COLO829 (cell line): ENCODE results near the gene SPATA18.
A peak's percentile ranks its signal among the peaks of the same experiment; 100 is the strongest.
"Not testable (repeated sequence)": the region's sequence is repeated elsewhere in the genome, so short reads cannot be mapped to it uniquely, and the experiment has no call there.

Experiments
- DNase-seq: peaks from one replicate; pipeline ENCODE4 v3.0.0; 2012; ENCODE audit warnings: low spot score

The SPATA18 gene

GRCh38 chr4:52107745-52108144 lies 56.6 kb downstream of the SPATA18 start:
- DNase-seq = no peak

DNA sequence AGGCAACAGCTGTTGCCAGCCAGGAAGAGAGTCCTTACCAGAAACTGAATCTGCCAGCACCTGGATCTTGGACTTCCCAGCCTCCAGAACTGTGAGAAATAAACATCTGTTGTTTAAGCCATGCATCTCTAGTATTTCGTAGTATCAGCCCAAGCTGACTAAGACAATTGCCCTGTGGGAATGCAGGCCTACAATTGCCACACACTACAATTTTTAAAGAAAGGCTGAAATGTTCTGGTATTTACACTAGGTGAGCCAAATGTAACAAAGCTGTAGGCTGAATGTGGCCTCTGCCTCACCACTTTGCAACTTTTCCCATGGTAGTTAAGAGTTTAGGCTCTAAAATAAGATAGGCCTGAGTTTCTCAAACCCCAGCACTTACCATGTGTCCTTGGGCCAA lies 59.1 kb downstream of the SPATA18 start:
- DNase-seq = no peak

DNA sequence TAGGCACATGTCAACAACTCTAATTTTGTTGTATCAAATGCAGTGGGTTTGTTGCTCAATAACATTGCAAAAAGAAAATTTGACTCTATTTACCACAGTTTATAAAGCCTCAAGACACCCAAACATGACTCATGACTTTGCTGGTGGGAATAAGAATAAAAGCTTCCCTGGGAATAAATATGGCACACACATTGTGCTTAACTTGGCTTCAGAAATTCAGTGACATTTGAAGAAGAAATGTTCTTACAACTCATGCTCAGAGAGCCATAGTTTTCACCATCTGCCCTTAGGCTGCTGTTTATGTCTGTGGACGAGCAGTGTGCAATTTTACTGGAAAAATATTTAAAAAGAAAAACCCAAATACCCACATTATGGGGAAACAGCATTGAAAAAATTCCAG lies 60.9 kb downstream of the SPATA18 start:
- no peak for DNase-seq

GRCh38 chr4:52112411-52112810 lies 61.3 kb downstream of the SPATA18 start:
- no peak for DNase-seq

DNA sequence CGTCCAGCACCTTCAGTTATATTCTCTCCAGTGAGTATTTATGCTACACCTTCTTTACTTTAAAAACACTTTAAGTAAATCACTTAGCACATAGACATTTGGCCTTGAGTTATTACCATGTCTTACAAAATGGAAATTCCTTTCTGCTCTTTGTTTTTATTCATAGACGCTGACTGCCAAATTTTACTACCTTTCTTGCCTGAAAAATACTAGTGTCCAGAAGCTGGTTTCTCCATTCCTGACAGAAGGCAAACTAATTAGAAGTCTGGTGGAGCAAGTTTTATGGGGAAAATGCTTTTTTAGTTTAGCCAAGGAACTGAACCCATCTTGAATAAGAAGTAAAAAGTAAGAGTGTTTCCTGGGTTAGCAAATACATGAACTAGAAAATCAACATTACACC lies 65.5 kb downstream of the SPATA18 start:
- DNase-seq = no peak

DNA sequence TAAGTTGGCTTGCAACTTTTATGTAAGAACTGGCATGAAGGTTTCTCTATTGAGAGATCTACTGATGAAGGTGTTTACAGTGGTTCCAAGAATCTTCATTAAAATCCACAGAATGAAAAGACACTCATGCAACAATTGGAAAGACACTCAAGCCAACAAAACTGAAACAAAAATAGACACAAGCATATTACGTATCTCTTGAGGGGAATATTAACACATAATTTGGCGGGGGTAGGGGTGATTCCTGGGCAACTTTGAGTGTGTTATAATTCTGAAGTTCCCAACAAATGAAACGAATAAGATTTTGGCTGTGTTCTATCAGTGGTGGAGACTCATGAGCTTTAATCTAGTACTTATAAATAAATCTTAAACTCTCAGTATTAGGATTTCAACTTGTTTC lies 75.1 kb downstream of the SPATA18 start:
- no peak for DNase-seq

DNA sequence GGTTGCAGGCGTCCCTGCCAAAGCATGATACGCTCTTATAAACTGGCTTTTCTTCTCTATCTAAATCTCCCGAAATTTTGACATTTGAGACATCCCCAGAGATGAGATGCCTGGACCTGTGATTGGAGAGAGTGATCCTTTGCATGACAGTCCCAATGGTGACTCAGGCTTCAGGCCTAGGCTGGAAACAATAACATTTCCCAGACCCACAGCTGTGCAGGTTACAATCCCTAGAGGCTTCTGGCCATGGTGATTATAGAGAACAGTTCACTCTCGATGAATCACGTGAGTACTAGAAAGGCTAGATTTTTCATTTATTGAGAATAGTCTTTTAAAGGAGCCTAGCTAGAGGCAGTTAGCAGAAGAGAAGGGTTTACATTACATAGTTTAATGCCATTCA lies 75.9 kb downstream of the SPATA18 start:
- peak; percentile 15 for DNase-seq

DNA sequence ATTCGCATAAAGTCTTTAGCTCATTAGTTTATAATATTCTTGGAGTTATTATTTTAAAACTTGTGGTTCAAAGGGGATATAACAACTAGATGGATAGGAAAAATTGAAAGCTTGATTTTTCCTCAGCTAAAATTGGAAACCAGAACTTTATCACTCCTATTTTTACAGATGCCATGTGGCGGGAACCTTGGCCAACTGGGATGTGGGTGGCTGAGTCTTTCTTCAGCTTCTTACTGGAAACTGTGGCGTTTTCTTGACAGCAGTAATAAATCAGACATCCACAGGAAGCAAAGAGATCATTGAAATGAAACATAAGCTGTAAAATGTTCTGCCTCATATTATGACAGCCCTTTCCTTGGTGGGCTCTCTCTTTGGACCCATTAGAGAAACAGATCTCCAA lies 84.1 kb downstream of the SPATA18 start:
- no peak for DNase-seq

DNA sequence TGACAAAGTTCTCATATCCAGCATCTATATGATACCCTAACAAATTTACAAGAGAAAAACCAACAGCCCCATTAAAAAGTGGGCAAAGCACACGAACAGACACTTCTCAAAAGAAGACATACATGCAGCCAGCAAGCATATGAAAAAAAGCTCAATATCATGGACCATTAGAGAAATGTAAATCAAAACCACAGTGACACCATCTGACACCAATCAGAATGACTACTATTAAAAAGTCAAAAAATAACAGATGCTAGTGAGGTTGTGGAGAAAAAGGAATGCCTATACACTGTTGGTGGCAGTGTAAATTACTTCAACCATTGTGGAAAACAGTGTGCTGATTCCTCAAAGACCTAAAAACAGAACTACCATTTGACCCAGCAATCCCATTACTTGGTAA lies 86.0 kb downstream of the SPATA18 start:
- DNase-seq = not testable (repeated sequence)

GRCh38 chr4:52142816-52143215 lies 91.7 kb downstream of the SPATA18 start:
- DNase-seq = no peak

DNA sequence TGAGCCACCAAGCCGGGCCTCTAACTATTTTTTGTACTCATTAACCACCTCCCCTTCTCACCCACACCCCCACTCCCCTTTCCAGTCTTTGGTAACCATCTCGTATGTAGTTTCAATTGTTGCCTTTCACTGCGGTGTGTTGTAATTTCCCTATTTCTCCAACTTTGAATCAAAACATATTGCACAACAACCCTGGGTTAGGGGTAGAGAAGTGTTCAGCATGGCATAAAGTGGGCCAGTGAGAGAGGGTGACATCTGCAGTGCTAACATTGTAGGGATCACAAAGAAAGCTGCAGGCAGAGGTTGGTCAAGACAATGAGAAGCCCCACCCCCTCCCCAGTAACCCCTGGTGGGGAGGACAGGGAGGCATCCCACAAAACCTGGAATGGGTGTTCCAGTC lies 92.7 kb downstream of the SPATA18 start:
- DNase-seq = no peak

GRCh38 chr4:52144372-52144771 lies 93.3 kb downstream of the SPATA18 start:
- DNase-seq = no peak
